T-helper 1 cell treated with Interleukin-12 subunit alpha and Interleukin-12 subunit beta and Interleukin-4 antibody, amounts not matched to agents 30 μg/mL and 1 μg/mL, for 36 hours (primary cell): ENCODE data around the gene PHF24.
"Not testable (repeated sequence)": the region's sequence is repeated elsewhere in the genome, so short reads cannot be mapped to it uniquely, and the experiment has no call there.

Source experiments
- H3K27ac Mint-ChIP-seq: one replicate; pipeline ENCODE4 v1.8.0; 2021; ENCODE audit warnings: mild to moderate bottlenecking, mixed read lengths
- H3K27me3 Mint-ChIP-seq: one replicate; pipeline ENCODE4 v1.8.0; 2021; ENCODE audit warnings: low read depth, mixed read lengths
- H3K36me3 Mint-ChIP-seq: one replicate; pipeline ENCODE4 v1.8.0; 2021; ENCODE audit warnings: low read depth, mixed read lengths
- H3K4me1 Mint-ChIP-seq: one replicate; pipeline ENCODE4 v1.8.0; 2021; ENCODE audit warnings: low read depth, mixed read lengths
- H3K4me3 Mint-ChIP-seq: one replicate; pipeline ENCODE4 v1.8.0; 2021; ENCODE audit warnings: mild to moderate bottlenecking, moderate library complexity, mixed read lengths
- H3K9me3 Mint-ChIP-seq: one replicate; pipeline ENCODE4 v1.8.0; 2021; ENCODE audit warnings: mixed read lengths

Gene PHF24

DNA sequence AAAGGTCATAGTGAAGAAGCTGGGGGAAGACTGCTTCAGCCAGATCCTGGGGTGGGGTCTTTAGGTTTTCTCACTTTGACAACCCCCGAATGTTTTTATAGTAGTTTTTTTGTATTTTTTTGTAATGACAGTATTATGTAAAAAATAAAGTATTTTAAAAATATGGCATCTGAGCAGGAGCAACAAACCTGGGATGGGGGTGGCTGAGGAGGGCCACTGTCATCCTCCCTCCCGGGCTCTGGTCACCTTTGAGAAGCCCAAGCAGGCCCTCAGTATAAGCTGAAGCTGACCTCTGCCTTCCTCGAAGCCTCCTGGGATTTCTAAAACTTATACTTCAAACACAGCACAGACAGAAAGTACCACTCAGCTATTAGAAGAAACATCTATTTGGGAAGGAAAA, 40.2 kb downstream of the PHF24 start:
- H3K4me3 Mint-ChIP-seq = no peak overlapping the region
- H3K27ac Mint-ChIP-seq = no peak overlapping the region
- peaks cover 6% of the 10 kb centered on the region for H3K36me3 Mint-ChIP-seq
- H3K9me3 Mint-ChIP-seq = no peaks in the 10 kb centered on the region
- peaks cover 19% of the 10 kb centered on the region for H3K4me1 Mint-ChIP-seq
- no peaks in the 10 kb centered on the region for H3K27me3 Mint-ChIP-seq

GRCh38 chr9:34999576-34999975, 41.5 kb downstream of the PHF24 start:
- H3K4me1 Mint-ChIP-seq = peaks cover 18% of the 10 kb centered on the region
- peaks cover 6% of the 10 kb centered on the region for H3K36me3 Mint-ChIP-seq
- no peak overlapping the region for H3K27ac Mint-ChIP-seq
- no peaks in the 10 kb centered on the region for H3K27me3 Mint-ChIP-seq
- no peaks in the 10 kb centered on the region for H3K9me3 Mint-ChIP-seq
- no peak overlapping the region for H3K4me3 Mint-ChIP-seq

DNA sequence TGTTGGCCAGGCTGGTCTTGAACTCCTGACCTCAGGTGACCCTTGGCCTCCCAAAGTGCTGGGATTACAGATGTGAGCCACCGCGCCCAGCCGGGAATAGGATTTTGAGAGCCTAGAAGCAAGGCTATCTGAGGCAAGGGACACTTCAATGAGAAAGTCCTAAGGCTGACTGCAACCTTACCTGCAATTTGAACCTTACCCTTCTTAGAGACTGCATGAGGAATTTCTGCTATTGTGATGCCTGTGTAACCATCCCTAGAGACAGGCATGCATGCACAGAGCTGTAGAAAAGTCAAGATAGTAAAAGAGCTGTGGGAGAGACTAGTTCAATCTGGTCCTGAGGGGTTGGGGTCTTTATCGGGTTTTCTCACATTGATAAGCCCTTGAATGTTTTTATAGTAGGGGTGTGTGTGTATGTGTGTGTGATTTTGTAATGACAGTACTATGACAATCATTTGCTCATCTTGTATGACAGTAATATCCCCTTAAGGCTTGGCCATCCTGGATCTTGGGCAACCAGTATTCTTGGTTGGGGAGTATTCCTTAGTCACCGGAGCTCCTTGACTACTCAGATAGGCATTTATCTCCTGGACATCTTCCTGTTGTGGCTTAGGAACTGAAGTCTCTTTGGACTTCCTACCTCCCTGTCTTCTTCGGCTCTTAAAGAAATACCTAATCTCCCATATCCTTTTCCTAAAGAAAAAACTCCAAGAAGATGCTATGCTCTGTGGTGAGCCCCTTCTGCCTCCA, 42.6 kb downstream of the PHF24 start:
- Mint-ChIP-seq H3K4me1 (peaks cover 18% of the 10 kb centered on the region), H3K27me3 (no peaks in the 10 kb centered on the region), H3K36me3 (peaks cover 6% of the 10 kb centered on the region), H3K9me3 (no peaks in the 10 kb centered on the region), H3K27ac (no peak overlapping the region), H3K4me3 (no peak overlapping the region)

- peaks cover 6% of the 10 kb centered on the region for H3K36me3 Mint-ChIP-seq
- no peaks in the 10 kb centered on the region for H3K27me3 Mint-ChIP-seq
- H3K4me3 Mint-ChIP-seq = no peak overlapping the region
- no peak overlapping the region for H3K27ac Mint-ChIP-seq
- no peaks in the 10 kb centered on the region for H3K9me3 Mint-ChIP-seq
- peaks cover 18% of the 10 kb centered on the region for H3K4me1 Mint-ChIP-seq
These were observed 43.2 kb downstream of the PHF24 start for GRCh38 chr9:35001285-35001677.

DNA sequence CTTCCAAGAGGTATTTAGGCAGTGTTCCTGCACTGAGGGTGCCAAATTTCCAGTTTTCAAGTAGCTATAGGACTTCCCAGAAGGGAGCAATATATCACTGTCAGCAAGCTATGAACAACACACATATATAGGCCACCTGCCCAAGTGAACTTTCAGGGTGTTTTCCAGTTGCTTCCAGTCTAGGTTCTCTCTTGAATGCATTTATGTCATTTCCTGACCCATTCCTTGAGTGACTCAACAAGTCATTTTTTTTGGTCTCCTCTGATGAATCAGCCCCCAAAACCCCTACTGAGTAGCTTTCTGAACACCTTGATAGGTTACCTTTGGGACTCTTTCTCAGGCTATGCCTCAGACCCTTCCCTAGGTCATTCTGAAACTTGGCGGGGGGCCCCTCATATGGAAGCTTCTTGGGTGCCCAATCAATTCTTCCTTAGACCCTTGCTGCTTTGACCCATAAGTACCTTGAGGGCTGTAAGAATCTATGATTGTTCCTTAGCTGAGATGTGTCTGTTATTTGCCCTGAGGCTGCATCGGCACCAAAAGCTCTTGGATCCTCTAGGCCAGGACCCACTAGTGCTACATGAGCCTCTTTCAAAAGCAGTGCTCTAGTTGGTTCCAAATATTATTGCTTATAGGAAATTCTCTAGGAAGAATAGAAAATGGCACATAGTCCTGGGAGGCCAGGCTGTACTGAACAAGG, 43.9 kb downstream of the PHF24 start:
- Mint-ChIP-seq H3K4me1 (peaks cover 18% of the 10 kb centered on the region), H3K27me3 (no peaks in the 10 kb centered on the region), H3K9me3 (no peaks in the 10 kb centered on the region), H3K36me3 (peaks cover 3% of the 10 kb centered on the region), H3K27ac (peak overlapping the region; percentile 18), H3K4me3 (no peak overlapping the region)

GRCh38 chr9:35002623-35003022, 44.5 kb downstream of the PHF24 start:
- Mint-ChIP-seq H3K27ac (no peak overlapping the region), H3K9me3 (no peaks in the 10 kb centered on the region), H3K4me1 (peaks cover 16% of the 10 kb centered on the region), H3K4me3 (no peak overlapping the region), H3K36me3 (no peaks in the 10 kb centered on the region), H3K27me3 (no peaks in the 10 kb centered on the region)

DNA sequence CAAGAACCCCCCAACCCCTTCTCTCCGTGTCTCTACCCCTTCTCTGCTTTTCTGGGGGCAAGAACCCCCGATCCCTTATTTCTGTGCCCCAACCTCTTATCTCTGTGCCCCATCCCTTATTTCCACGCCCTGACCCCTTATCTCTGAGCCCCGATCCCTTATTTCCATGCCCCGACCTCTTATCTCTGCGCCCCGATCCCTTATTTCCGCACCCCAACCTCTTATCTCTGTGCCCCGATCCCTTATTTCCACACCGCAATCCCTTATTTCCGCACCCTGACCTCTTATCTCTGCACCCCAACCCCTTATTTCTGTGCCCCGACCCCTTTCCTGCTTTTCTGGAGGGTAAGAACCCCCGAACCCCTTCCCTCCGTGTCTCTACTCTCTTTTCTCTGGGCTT, 46.2 kb downstream of the PHF24 start:
- H3K4me1 Mint-ChIP-seq = peaks cover 15% of the 10 kb centered on the region
- H3K9me3 Mint-ChIP-seq, H3K4me3 Mint-ChIP-seq, H3K27me3 Mint-ChIP-seq, H3K27ac Mint-ChIP-seq: not testable (repeated sequence)
- H3K36me3 Mint-ChIP-seq = peaks cover 11% of the 10 kb centered on the region

GRCh38 chr9:35010351-35010958, 52.4 kb downstream of the PHF24 start:
- no peaks in the 10 kb centered on the region for H3K27me3 Mint-ChIP-seq
- no peak overlapping the region for H3K27ac Mint-ChIP-seq
- peaks cover 20% of the 10 kb centered on the region for H3K9me3 Mint-ChIP-seq
- H3K36me3 Mint-ChIP-seq = peaks cover 36% of the 10 kb centered on the region
- H3K4me1 Mint-ChIP-seq = peaks cover 6% of the 10 kb centered on the region
- no peak overlapping the region for H3K4me3 Mint-ChIP-seq

- Mint-ChIP-seq H3K9me3 (peaks cover 24% of the 10 kb centered on the region), H3K27me3 (no peaks in the 10 kb centered on the region), H3K4me3 (no peak overlapping the region), H3K4me1 (peaks cover 6% of the 10 kb centered on the region), H3K36me3 (peaks cover 34% of the 10 kb centered on the region), H3K27ac (no peak overlapping the region)
These were observed 56.4 kb downstream of the PHF24 start for GRCh38 chr9:35014517-35014916.

DNA sequence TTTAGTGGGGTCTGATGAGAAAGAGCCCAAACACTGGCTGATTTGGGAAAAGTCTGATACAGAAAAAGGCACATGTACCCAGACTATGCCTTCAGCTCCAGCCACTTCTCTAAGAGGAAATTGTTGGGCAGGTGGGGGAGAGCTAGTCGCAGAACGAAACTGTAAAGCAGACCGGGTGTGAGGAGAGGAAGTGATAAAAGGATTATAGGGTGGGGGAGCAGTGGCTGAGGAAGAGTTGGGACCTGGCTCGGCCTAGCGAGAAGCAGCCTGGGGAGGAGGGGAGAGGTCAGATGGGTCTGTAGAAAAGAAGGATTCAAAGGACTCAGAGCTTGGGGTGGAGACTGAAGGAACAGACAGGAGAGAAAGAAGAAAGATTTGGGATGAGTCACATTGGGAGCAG, 65.4 kb downstream of the PHF24 start:
- not testable (repeated sequence) for H3K9me3 Mint-ChIP-seq, H3K27me3 Mint-ChIP-seq, H3K27ac Mint-ChIP-seq, H3K4me3 Mint-ChIP-seq
- Mint-ChIP-seq H3K4me1 (peaks cover 14% of the 10 kb centered on the region), H3K36me3 (peaks cover 16% of the 10 kb centered on the region)

GRCh38 chr9:35026671-35027070, 68.6 kb downstream of the PHF24 start:
- no peak overlapping the region for H3K27ac Mint-ChIP-seq

DNA sequence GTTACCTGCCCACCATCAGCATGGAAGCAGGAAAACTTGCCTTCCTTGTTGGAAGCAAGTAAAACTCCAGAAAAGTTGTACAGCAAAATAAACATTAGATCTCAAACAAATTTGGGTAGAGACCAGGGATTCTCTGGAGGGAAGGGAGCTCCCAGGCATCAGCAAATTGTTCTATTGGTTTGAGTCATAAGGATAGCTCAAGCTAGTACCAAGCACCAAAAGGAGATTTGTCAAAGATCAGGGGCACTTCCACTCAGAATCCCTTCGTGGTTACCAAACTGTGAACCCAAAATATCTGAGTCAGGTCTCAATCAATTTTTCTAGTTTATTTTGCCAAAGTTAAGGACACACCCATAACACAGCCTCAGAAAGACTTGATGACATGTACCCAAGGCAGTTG, 69.3 kb downstream of the PHF24 start:
- peaks cover 7% of the 10 kb centered on the region for H3K36me3 Mint-ChIP-seq
- H3K27me3 Mint-ChIP-seq = no peaks in the 10 kb centered on the region
- H3K27ac Mint-ChIP-seq = no peak overlapping the region
- no peak overlapping the region for H3K4me3 Mint-ChIP-seq
- H3K9me3 Mint-ChIP-seq = no peaks in the 10 kb centered on the region
- peaks cover 14% of the 10 kb centered on the region for H3K4me1 Mint-ChIP-seq

More at GRCh38 chr9:35026671-35027070, 68.6 kb downstream of the PHF24 start:
- H3K9me3 Mint-ChIP-seq = no peaks in the 10 kb centered on the region
- H3K4me1 Mint-ChIP-seq = peaks cover 14% of the 10 kb centered on the region
- no peak overlapping the region for H3K4me3 Mint-ChIP-seq
- peaks cover 11% of the 10 kb centered on the region for H3K36me3 Mint-ChIP-seq
- H3K27me3 Mint-ChIP-seq = no peaks in the 10 kb centered on the region

GRCh38 chr9:35027860-35028259, 69.8 kb downstream of the PHF24 start:
- Mint-ChIP-seq H3K4me1 (peaks cover 14% of the 10 kb centered on the region), H3K36me3 (peaks cover 7% of the 10 kb centered on the region), H3K27me3 (no peaks in the 10 kb centered on the region), H3K27ac (no peak overlapping the region), H3K9me3 (no peaks in the 10 kb centered on the region), H3K4me3 (no peak overlapping the region)

DNA sequence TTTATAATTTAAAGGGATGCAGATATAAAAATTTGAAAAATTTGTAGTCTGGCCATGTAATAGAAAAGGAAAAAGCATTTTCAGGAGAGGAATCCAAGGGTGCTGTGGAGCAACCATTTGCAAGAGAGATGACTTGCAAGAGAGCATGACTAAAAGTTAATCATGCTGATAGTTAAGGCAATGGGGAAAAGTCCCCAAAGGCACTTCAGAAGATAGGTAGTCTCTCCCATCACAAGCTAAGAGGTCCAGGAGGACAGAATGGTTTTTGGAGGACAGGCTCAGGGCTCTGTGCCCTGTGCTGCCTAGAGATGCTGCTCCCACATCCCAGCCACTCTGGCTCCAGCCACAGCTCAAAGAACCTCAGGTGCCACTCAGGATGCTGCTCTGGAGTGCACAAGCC, 70.3 kb downstream of the PHF24 start:
- peaks cover 13% of the 10 kb centered on the region for H3K4me1 Mint-ChIP-seq
- H3K4me3 Mint-ChIP-seq = no peak overlapping the region
- H3K36me3 Mint-ChIP-seq = peaks cover 7% of the 10 kb centered on the region
- H3K27ac Mint-ChIP-seq = no peak overlapping the region
- no peaks in the 10 kb centered on the region for H3K27me3 Mint-ChIP-seq
- H3K9me3 Mint-ChIP-seq = no peaks in the 10 kb centered on the region

- Mint-ChIP-seq H3K27me3 (no peaks in the 10 kb centered on the region), H3K4me1 (peaks cover 7% of the 10 kb centered on the region), H3K9me3 (no peaks in the 10 kb centered on the region), H3K27ac (no peak overlapping the region), H3K36me3 (peaks cover 6% of the 10 kb centered on the region), H3K4me3 (no peak overlapping the region)
These were observed 71.2 kb downstream of the PHF24 start for GRCh38 chr9:35029241-35029640.
